Stimulated activated CD4-positive, alpha-beta T cell treated with anti-CD3 and anti-CD28 coated beads, Interleukin-1b, Interleukin-23, amount 100 ng/mL, for 24 hours (primary cell): ENCODE data around the gene NIP7.

ENCODE experiments used
- DNase-seq, 4 experiments: peaks; one replicate each; pipeline ENCODE4 v3.0.0-alpha.2; 2020; ENCODE audit warnings: low read depth in 4 of 4, low spot score in 1 of 4

The NIP7 gene

GRCh38 chr16:69381231-69381630 lies 41.7 kb downstream of the NIP7 start:
- no peak for DNase-seq

GRCh38 chr16:69382421-69382820 lies 42.8 kb downstream of the NIP7 start:
- DNase-seq = no peak

GRCh38 chr16:69384974-69385373 lies 45.4 kb downstream of the NIP7 start:
- no peak for DNase-seq

- no peak for DNase-seq
These were observed 47.0 kb downstream of the NIP7 start for GRCh38 chr16:69386596-69386995.
